G401.6 (cell line): ENCODE measurements around the gene PADI6.

Experiments
- FAIRE-seq: peaks from 2 replicates; lab custom pipeline; 2012; peaks lifted over from hg19 to GRCh38; lab: Jason Lieb, UNC

PADI6 gene

GRCh38 chr1:17436380-17437174 lies 64.6 kb downstream of the PADI6 start:
- FAIRE-seq, result no peak

DNA sequence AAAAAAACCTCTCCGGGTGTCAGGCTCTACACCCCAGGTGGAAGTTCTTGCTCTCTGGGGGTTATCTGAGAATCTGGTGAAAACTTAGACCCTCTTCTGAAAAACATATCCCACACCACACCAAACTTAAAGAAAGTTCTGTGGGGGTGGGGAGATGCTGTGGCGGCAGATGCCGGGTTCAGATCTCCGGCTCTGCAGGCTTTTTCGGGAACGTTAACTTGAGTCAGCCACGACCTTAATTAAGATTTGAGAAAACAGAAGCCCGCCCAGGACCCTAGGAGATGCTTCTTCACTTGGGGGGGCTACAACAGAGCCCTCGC lies 65.2 kb downstream of the PADI6 start:
- FAIRE-seq, result no peak

GRCh38 chr1:17437580-17438317 lies 65.8 kb downstream of the PADI6 start:
- FAIRE-seq, result no peak

DNA sequence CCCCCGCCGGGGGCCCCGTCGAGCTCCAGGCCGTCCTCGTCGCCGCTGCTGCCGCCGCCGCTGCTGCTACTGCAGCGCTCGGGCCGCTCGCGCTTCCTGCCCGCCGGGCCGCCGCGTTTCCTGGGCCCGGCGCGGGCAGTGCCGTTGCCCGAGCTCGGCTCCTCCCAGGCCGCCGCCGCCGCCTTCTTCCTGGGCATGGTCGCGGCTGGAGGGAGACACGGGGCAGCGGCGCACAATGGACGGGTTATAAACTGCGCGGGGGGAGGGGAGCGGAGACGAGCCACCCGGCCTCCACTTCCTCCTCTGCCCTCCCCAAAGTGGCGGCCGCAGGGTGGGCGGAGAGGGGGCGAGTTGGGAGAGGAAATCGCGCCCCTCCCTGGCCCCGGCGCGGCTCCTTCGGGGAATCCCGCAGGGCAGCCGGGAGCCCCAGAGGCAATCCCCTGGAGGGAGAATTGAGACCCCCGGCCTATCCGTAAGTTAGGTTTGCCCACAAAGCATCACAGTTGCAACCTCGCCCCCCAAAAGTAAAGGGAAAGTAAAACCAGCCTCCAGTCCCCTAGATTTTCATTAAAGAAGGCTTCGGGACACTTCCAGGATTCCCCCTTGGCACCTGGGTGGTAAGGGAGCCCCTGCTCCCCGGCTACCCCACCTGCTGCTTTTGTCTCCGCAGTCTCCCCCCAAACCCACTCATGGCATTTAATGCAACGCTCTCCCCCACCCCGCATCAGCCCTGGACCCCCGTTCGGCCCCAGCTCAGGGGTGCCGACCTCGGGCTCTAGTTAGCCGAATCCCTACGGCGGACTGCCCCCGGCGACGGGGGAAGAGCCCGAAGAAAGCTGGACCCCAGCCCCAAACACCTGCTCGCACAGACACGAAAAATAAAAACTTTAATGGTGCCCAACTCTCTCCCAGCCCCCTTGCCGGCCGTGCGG lies 66.6 kb downstream of the PADI6 start:
- no peak for FAIRE-seq

DNA sequence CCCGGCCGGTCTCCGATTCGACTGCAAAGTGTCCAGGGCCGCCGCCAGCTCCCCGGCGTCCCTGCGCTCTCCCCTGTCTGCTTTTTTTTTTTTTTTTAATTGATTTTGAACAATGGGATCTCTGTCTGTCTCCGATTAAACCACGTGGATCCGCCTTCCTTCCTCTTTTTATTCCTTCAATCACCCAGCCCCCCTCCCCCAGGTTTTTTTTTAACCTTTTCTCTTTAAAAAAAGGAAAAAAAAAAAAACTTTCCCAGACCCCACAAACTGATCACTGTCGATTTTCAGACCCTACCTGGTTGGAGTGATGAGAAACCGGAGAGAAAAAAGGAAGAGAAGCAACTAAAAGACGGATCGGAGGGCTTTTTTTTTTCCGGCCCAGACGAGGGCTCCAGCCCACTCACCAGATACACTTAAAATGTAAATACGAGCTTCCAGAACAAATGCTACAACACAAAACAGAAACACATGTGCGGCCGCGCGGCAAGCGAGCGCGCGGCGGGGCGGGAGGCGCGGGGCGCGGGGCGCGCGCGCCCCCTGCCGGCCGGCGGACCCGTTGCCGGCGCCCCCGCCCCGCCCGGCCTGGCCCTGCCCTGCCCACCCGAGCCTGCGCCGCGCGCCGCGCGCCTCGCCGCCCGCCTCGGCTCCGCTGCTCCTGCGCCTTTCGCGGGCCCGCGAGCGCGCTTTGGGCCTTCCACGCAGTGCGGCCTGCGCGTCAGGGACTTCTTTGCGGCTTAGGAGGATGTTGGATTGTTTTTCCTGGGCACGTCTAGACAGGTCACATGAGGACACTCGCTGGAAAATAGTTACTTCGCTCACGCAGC lies 67.5 kb downstream of the PADI6 start, which contains the start of gene RCC2:
RCC2 (minus strand) TSS at position 428 of the 824 bp plus-strand sequence. CDS start 1,163 bp downstream, outside the sequence.
- no peak for FAIRE-seq

DNA sequence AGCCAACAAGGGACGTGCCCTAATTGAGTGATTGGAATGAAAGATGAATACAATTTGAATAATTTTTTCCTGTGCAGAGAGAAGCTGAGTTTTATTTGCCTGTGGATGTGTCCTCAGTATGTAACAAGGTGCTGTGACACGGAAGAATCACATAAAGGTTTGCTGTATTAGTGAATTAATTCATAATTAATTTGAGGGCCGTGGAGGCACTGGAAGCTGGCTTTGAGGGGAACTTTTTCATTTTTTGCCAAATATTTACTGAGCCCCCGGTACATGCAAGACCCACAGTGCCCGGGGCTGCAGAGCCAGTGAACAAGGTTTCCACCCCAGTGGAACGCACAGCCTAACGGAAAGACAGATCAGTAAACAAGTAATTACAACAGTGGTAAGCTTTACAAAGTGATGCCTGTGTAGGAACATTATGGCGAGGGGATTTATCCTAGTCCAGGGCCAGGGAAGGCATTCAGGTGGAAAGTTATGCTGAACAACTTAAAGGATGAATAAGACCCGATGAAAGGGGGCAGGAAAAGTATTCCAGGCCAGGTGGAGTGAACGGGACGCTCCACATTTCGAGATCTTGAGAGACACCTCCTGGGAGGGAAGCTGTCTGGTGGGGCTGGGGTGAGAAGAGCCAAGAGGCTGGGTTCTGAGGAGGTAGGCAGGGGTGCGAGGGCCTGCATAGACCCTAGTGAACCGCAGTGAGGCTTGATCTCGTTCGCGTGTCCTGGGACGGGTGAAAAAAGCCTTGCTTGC lies 68.3 kb downstream of the PADI6 start:
- no peak for FAIRE-seq

GRCh38 chr1:17440827-17441168 lies 68.8 kb downstream of the PADI6 start:
- no peak for FAIRE-seq

GRCh38 chr1:17441265-17441992 lies 69.4 kb downstream of the PADI6 start:
- FAIRE-seq, result no peak

DNA sequence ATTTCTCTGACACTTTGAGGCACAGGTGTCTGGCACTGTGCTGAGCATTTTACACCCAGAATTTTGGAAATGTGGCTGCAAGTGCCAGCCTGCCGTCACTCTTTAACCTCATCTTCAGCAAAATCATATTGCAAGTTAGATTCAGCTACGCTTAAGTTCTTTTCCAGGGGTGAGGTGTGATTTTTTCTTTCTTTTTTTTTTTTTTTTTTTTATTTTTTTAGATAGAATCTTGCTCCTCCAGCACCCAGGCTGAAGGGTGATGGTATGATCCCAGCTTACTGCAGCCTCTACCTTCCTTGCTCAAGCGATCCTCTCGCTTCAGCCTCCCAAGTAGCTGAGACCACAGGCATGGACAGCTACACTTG lies 70.0 kb downstream of the PADI6 start:
- no peak for FAIRE-seq

- no peak for FAIRE-seq
These were observed 70.8 kb downstream of the PADI6 start for GRCh38 chr1:17442841-17443240.

- no peak for FAIRE-seq
These were observed 75.6 kb downstream of the PADI6 start for GRCh38 chr1:17447501-17447992.
